Type B pancreatic cell (in vitro differentiated cells): ENCODE results near the gene ACSS1. TPM values are rescaled to one million over a fixed set of nuclear protein-coding genes. Genes with fewer than 3 reads are reported as not detected.

Experiments
- DNase-seq: peaks from one replicate; pipeline ENCODE4 v3.0.0; 2021; ENCODE audit warnings: mixed read lengths; ENCODE audit not compliant: unreplicated experiment; ENCODE audit errors: extremely low spot score
- H3K27ac Mint-ChIP-seq: 2 replicates; pipeline ENCODE4 v1.8.0; 2021; ENCODE audit warnings: mild to moderate bottlenecking, mixed read lengths
- H3K27me3 Mint-ChIP-seq: 2 replicates; pipeline ENCODE4 v1.8.0; 2021; ENCODE audit warnings: mixed read lengths
- H3K36me3 Mint-ChIP-seq: 2 replicates; pipeline ENCODE4 v1.8.0; 2021; ENCODE audit warnings: mixed read lengths
- H3K4me1 Mint-ChIP-seq: one replicate; pipeline ENCODE4 v1.8.0; 2021; ENCODE audit warnings: mixed read lengths; ENCODE audit not compliant: unreplicated experiment
- H3K4me3 Mint-ChIP-seq: 2 replicates; pipeline ENCODE4 v1.8.0; 2021; ENCODE audit warnings: mild to moderate bottlenecking, mixed read lengths
- H3K9me3 Mint-ChIP-seq: 2 replicates; pipeline ENCODE4 v1.8.0; 2021; ENCODE audit warnings: mixed read lengths
- CTCF ChIP-seq: fragments of 200-600 bp; sonication (generic); conservative IDR thresholded peaks from 2 replicates; pipeline ENCODE4 v1.5.0; 2021; ENCODE audit warnings: antibody characterized with exemption, mild to moderate bottlenecking
- total RNA-seq: library from RNA; stranded (reverse); gene quantifications from 2 replicates; pipeline ENCODE4 v1.2.1, GENCODE V29; 2021; ENCODE audit warnings: low replicate concordance

ACSS1 gene
- total RNA-seq, 1 donor from 2014 or later, result 27.5 TPM

GRCh38 chr20:25025091-25025861, 32.7 kb downstream of the ACSS1 start:
- TF ChIP-seq CTCF, result no peak
- no peaks in the 10 kb centered on the region for H3K4me1 Mint-ChIP-seq
- H3K4me3 Mint-ChIP-seq, result no peak overlapping the region
- no peaks in the 10 kb centered on the region for H3K27me3 Mint-ChIP-seq
- H3K36me3 Mint-ChIP-seq, result no peaks in the 10 kb centered on the region
- H3K27ac Mint-ChIP-seq, result no peak overlapping the region
- no peak for DNase-seq
- no peaks in the 10 kb centered on the region for H3K9me3 Mint-ChIP-seq

- Mint-ChIP-seq H3K4me3 (no peak overlapping the region), H3K27me3 (no peaks in the 10 kb centered on the region), H3K36me3 (no peaks in the 10 kb centered on the region), H3K4me1 (no peaks in the 10 kb centered on the region), H3K9me3 (no peaks in the 10 kb centered on the region), H3K27ac (no peak overlapping the region)
- TF ChIP-seq CTCF, result no peak
- DNase-seq, result no peak
These were observed 33.8 kb downstream of the ACSS1 start for GRCh38 chr20:25024171-25024570.

GRCh38 chr20:25023356-25023755, 34.6 kb downstream of the ACSS1 start:
- H3K4me1 Mint-ChIP-seq, result no peaks in the 10 kb centered on the region
- no peak for TF ChIP-seq CTCF
- no peak overlapping the region for H3K4me3 Mint-ChIP-seq
- no peak for DNase-seq
- H3K27ac Mint-ChIP-seq, result peak overlapping the region; percentile 31
- no peaks in the 10 kb centered on the region for H3K9me3 Mint-ChIP-seq
- H3K27me3 Mint-ChIP-seq, result no peaks in the 10 kb centered on the region
- H3K36me3 Mint-ChIP-seq, result no peaks in the 10 kb centered on the region

GRCh38 chr20:25022680-25023079, 35.3 kb downstream of the ACSS1 start:
- no peak for DNase-seq
- no peaks in the 10 kb centered on the region for H3K9me3 Mint-ChIP-seq
- no peak overlapping the region for H3K27ac Mint-ChIP-seq
- TF ChIP-seq CTCF, result no peak
- no peaks in the 10 kb centered on the region for H3K27me3 Mint-ChIP-seq
- H3K4me1 Mint-ChIP-seq, result no peaks in the 10 kb centered on the region
- no peak overlapping the region for H3K4me3 Mint-ChIP-seq
- H3K36me3 Mint-ChIP-seq, result no peaks in the 10 kb centered on the region

GRCh38 chr20:25021336-25021735, 36.6 kb downstream of the ACSS1 start:
- H3K36me3 Mint-ChIP-seq, result no peaks in the 10 kb centered on the region
- H3K4me1 Mint-ChIP-seq, result peaks cover 6% of the 10 kb centered on the region
- DNase-seq, result no peak
- TF ChIP-seq CTCF, result no peak
- H3K27me3 Mint-ChIP-seq, result no peaks in the 10 kb centered on the region
- H3K4me3 Mint-ChIP-seq, result no peak overlapping the region
- no peak overlapping the region for H3K27ac Mint-ChIP-seq
- H3K9me3 Mint-ChIP-seq, result no peaks in the 10 kb centered on the region
